Adrenal gland (tissue), 12 donors: ENCODE results near the gene AKR1B1. TPM values are rescaled to one million over a fixed set of nuclear protein-coding genes. Genes with fewer than 3 reads are reported as not detected.
A peak's percentile ranks its signal among the peaks of the same experiment; 100 is the strongest.

Source experiments
- DNase-seq, 7 donors: peaks; one replicate each; pipeline ENCODE4 v3.0.0-alpha.2; 2019 to 2020
- H3K27ac ChIP-seq, 5 donors: fragments of 200-600 bp; sonication (generic) in 4 of 5; 1 replicate in 3 of 5; 2 replicates in 2 of 5; pipeline versions ENCODE4 v1.5.1 to v1.8.0; 2016 to 2020; ENCODE audit warnings: mild to moderate bottlenecking in 1 of 5
- H3K27me3 ChIP-seq: fragments of 200-600 bp; 2 replicates; pipeline ENCODE4 v1.8.0; 2021
- H3K36me3 ChIP-seq, 2 donors: fragments of 200-600 bp; replicated peaks in 1 of 2; 1 replicate in 1 of 2; 2 replicates in 1 of 2; pipeline versions ENCODE4 v1.5.1 to v1.8.0; 2018 to 2022
- H3K4me1 ChIP-seq, 2 donors: fragments of 200-600 bp; replicated peaks in 1 of 2; 1 replicate in 1 of 2; 2 replicates in 1 of 2; pipeline versions ENCODE4 v1.5.1 to v1.8.0; 2018 to 2021
- H3K4me3 ChIP-seq, 4 donors: fragments of 200-600 bp; sonication (generic) in 3 of 4; one replicate each; pipeline ENCODE4 v1.5.1; 2016 to 2018
- H3K9me3 ChIP-seq, 3 donors: fragments of 200-600 bp; sonication (generic) in 1 of 3; replicated peaks in 1 of 3; 1 replicate in 2 of 3; 2 replicates in 1 of 3; pipeline versions ENCODE4 v1.5.1 to v1.8.0; 2016 to 2021
- CTCF ChIP-seq, 6 experiments: fragments of 450-650 bp in 4 of 6; fragments of 200-600 bp in 2 of 6; sonication (generic) in 1 of 6; IDR thresholded peaks; 1 replicate in 5 of 6; 2 replicates in 1 of 6; pipeline versions ENCODE4 v1.5.1 to v1.8.0; 2016 to 2021; ENCODE audit warnings: antibody characterized with exemption in 6 of 6, mild to moderate bottlenecking in 2 of 6, moderate library complexity in 1 of 6
- POLR2A ChIP-seq, 2 donors: fragments of 450-650 bp; IDR thresholded peaks; one replicate each; pipeline ENCODE4 v1.6.1; 2017; ENCODE audit warnings: antibody characterized with exemption in 2 of 2, mild to moderate bottlenecking in 2 of 2, moderate library complexity in 1 of 2
- WGBS, 4 donors: extraction: QIAGEN DNeasy Blood & Tissue Kit in 2 of 4; methylation state at CpG; one replicate each; pipeline versions ENCODE4 v1.1.5 to v1.1.7; 2013 to 2017; 5-methylcytosine and 5-hydroxymethylcytosine counted together
- intact Hi-C, 2 donors: fragments of 100-400 bp; cut with DNase I; formaldehyde crosslinking; loops; one replicate each; pipeline versions ENCODE4 v1.14.1 to v1.15.0; 2022 to 2023
- polyA plus RNA-seq, 3 donors: library from polyadenylated mRNA; stranded (reverse); fragments of 200-250 nt in 2 of 3; fragments of 350-450 nt in 1 of 3; fragmentation: Illumina TruSeq in 1 of 3; extraction: RNeasy Lipid Tissue Mini Kit (QIAGEN cat#74804) in 1 of 3; gene quantifications; one replicate each; pipeline ENCODE4 v1.2.3, GENCODE V29; 2013 to 2014
- total RNA-seq, 9 donors: library from RNA; depleted of rRNA in 4 of 9; stranded (reverse); fragments of >200 nt in 4 of 9; fragments of 120-200 nt in 1 of 9; fragmentation: NEBNext Ultra II Directional in 1 of 9; extraction: Animal tissue kit (Norgen Biotek cat#: 25700) in 1 of 9; gene quantifications; one replicate each; pipeline versions ENCODE4 v1.1.0 to v1.2.4, GENCODE V29; 2013 to 2023
- donor health status: healthy with polysubstance abuse.
- donor health status: Bipolar disorder and iron deficiency.
- donor health status: DM: yes; HTN: yes; CAD: no.
- donor health status: DM: no; HTN: no; CAD: no.
- donor health status: DM: no; HTN: no; CAD: no.
- donor health status: DM: yes; HTN: yes; CAD: no.

AKR1B1 gene
- total and polyA plus RNA-seq, 12 donors, result 270 to 4,669 (median 3,402) TPM

- Histone ChIP-seq H3K4me3 (peak overlapping the region in 2 of 4 donors; percentile 20 to 33), H3K4me1 (peaks cover 14% of the 10 kb centered on the region in 2 donors), H3K9me3 (no peaks in the 10 kb centered on the region), H3K27me3 (no peaks in the 10 kb centered on the region), H3K27ac (peak overlapping the region; percentile 55 to 93 (median 79)), H3K36me3 (no peaks in the 10 kb centered on the region)
- intact Hi-C loops, result loop anchor here in 1 of 2 donors (2.0 kb wide), 2 partner anchors 80 to 174 kb away; no protein-coding TSS in a partner anchor
- peak; percentile 69 to 99 (median 92) for TF ChIP-seq CTCF (IDR thresholded peaks at IDR 0.05)
- TF ChIP-seq POLR2A (IDR thresholded peaks at IDR 0.05), result peak in 1 of 2 donors; percentile 71
- WGBS, 4 donors, result 4 to 5% (median 4%) methylated on average over 20 to 31 of the region's 31 CpGs
- peak; percentile 83 to 94 (median 92) for DNase-seq
Measured at GRCh38 chr7:134432296-134433152, 26.4 kb downstream of the AKR1B1 start.

GRCh38 chr7:134431815-134432214, 27.1 kb downstream of the AKR1B1 start:
- 54 to 75% (median 64%) methylated on average over 11 of the region's 11 CpGs for WGBS, 4 donors
- Histone ChIP-seq H3K4me1 (peaks cover 14% of the 10 kb centered on the region in 2 donors), H3K36me3 (no peaks in the 10 kb centered on the region), H3K27me3 (no peaks in the 10 kb centered on the region), H3K4me3 (peak overlapping the region in 2 of 4 donors; percentile 20 to 33), H3K9me3 (no peaks in the 10 kb centered on the region), H3K27ac (peak overlapping the region in 4 of 5 donors; percentile 67 to 93 (median 84))
- no peak for TF ChIP-seq CTCF (IDR thresholded peaks at IDR 0.05)
- no peak for TF ChIP-seq POLR2A (IDR thresholded peaks at IDR 0.05)
- DNase-seq, result peak in 1 of 7 donors; percentile 59
- intact Hi-C loops, result loop anchor here (2.0 kb wide), 3 partner anchors 81 to 175 kb away; no protein-coding TSS in a partner anchor

- DNase-seq, result no peak
- TF ChIP-seq CTCF (IDR thresholded peaks at IDR 0.05) (no peak), POLR2A (IDR thresholded peaks at IDR 0.05) (no peak)
- WGBS, 4 donors, result 53 to 69% (median 60%) methylated on average over 6 of the region's 6 CpGs
- Histone ChIP-seq H3K36me3 (no peaks in the 10 kb centered on the region), H3K27ac (no peak overlapping the region), H3K27me3 (no peaks in the 10 kb centered on the region), H3K9me3 (no peaks in the 10 kb centered on the region), H3K4me1 (peaks cover 9% of the 10 kb centered on the region in 2 donors), H3K4me3 (no peak overlapping the region)
- intact Hi-C loops, result no loop called here
Measured at GRCh38 chr7:134429481-134429880, 29.4 kb downstream of the AKR1B1 start.

- intact Hi-C loops, result no loop called here
- no peaks in the 10 kb centered on the region for H3K27me3 ChIP-seq
- DNase-seq, result no peak
- no peak overlapping the region for H3K4me3 ChIP-seq
- 79 to 82% (median 80%) methylated on average over 9 of the region's 9 CpGs for WGBS, 4 donors
- H3K27ac ChIP-seq, result no peak overlapping the region
- H3K9me3 ChIP-seq, result no peaks in the 10 kb centered on the region
- H3K4me1 ChIP-seq, result peaks cover 7 to 9% of the 10 kb centered on the region in 2 donors
- H3K36me3 ChIP-seq, result no peaks in the 10 kb centered on the region
- no peak for TF ChIP-seq CTCF (IDR thresholded peaks at IDR 0.05)
Measured at GRCh38 chr7:134428942-134429341, 30.0 kb downstream of the AKR1B1 start.
